ENCODE measurements around the gene DENND5B.
"Not testable (repeated sequence)": the region's sequence is repeated elsewhere in the genome, so short reads cannot be mapped to it uniquely, and the experiment has no call there.

Gene DENND5B

DNA sequence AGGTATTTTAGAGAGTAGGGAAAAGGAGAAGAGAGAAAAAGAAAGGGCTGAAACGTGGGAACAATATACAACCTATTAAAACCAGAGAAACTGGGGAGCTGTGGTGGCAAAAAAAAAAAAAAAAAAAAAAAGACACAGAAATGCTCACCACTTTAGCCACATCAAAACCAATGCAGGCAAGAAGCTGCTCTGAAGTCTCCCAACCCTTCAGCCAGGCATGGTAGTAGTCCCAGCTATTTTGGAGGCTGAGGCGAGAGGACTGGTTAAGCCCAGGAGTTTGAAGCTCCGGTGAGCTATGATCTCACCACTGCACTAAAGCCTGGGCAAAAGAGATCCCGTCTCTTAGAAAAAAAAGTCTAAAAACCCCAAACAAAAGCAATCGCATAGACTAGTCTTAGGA, 33.2 kb downstream of the DENND5B start:
- no peak for DNase-seq (ENCODE audit: low read depth in 2 of 2)

DNA sequence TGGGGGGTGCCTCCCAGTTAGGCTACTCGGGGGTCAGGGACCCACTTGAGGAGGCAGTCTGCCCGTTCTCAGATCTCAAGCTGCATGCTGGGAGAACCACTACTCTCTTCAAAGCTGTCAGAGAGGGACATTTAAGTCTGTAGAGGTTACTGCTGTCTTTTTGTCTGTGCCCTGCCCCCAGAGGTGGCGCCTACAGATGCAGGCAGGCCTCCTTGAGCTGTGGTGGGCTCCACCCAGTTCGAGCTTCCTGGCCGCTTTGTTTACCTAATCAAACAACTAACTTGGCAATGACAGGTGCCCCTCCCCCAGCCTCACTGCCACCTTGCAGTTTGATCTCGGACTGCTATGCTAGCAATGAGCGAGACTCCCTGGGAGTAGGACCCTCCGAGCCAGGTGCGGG, 35.5 kb downstream of the DENND5B start:
- DNase-seq (ENCODE audit: low read depth in 2 of 2) = not testable (repeated sequence)

DNA sequence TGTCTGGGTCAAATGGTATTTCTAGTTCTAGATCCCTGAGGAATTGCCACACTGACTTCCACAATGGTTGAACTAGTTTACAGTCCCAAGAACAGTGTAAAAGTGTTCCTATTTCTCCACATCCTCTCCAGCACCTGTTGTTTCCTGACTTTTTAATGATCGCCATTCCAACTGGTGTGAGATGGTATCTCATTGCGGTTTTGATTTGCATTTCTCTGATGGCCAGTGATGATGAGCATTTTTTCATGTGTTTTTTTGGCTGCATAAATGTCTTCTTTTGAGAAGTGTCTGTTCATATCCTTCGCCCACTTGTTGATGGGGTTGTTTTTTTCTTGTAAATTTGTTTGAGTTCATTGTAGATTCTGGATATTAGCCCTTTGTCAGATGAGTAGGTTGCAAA, 40.3 kb downstream of the DENND5B start:
- not testable (repeated sequence) for DNase-seq (ENCODE audit: low read depth in 2 of 2)

DNA sequence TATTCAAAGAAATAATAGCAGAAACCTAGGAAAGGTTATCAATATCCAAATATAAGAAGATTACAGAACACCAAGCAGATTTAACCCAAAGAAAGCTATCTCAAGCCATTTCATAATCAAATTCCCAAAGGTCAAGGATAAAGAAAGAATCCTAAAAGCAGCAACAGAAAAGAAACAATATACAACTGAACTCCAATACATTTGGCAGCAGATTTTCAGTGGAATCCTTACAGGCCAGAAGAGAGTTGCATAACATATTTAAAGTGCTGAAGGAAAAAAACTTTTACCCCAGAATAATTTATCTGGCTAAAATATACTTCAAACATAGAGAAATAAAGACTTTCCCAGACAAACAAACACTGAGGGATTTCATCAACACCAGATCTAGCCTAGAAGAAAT, 54.3 kb downstream of the DENND5B start:
- no peak for DNase-seq (ENCODE audit: low read depth in 2 of 2)

DNA sequence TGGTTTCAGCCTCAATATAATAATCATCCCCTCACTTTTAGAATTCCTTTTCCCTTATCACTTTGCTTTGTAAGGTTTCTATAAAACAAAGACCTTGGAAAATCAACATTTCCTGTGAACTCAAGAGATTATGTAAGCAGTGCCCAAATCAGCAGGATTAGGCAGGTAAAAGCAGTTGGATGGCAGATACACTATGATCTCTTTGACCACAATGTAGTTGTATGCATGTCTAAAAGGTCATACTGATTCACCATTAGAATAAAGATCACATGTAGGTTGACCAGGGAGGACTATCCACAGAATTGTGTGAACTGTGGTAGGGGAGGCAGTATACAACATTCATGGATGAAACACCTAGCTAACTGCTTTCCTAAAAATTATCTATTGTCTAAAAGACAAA, 57.5 kb downstream of the DENND5B start:
- no peak for DNase-seq (ENCODE audit: low read depth in 2 of 2)

DNA sequence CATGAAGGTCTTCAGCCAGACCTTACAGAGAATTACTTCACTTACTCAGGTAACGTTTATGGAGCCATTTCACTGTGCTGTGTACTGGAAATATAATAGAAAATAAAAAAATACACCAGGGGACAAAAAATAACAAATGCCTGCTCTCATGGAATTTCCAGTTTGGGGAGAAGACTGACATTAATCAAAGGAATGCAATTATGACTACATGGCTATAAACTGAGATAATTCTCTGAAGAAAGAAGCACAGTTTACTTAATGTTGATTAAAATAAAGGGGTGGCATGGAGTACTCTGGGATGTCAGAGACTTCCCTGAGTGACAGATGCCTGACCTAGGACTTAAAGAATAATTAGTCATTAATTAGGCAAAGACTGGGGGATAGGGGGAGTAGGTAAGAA, 59.0 kb downstream of the DENND5B start:
- DNase-seq (ENCODE audit: low read depth in 2 of 2) = no peak

DNA sequence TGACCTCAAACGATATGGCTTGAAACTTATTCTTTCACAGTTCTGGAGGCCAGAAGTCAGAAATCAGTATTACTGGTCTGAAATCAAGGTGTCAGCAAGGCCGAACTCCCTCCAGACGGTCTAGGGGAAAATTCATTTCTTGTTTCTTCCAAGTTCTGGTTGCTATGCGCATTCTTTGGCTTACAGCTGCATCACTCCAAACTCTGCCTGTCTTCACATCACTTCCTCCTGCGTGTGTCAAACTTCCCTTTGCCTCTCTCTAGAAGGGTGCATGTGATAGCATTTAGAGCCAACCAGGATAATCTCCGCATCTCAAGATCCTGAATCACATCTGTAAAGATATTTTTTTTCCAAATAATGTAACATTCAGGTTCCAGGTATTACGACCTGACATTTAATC, 62.8 kb downstream of the DENND5B start:
- no peak for DNase-seq (ENCODE audit: low read depth in 2 of 2)

DNA sequence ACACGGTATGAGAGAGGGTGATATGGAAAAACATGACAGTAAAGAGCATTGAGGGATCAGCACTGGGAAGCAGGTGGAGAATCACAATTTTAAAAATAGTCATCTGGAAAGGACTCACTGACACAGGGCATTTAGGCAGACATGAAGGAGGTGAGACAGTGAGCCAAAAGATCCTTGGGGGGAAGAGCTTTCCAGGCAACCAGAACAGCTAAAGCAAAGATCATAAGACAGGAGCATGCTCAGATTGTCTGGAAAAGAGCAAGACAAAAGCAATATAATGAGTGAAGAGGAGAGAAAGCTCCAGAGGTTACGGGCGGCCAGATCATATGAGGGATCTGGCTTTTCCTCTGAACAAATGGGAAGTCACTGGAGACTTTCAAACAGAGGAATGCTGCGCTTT, 63.9 kb downstream of the DENND5B start:
- no peak for DNase-seq (ENCODE audit: low read depth in 2 of 2)

DNA sequence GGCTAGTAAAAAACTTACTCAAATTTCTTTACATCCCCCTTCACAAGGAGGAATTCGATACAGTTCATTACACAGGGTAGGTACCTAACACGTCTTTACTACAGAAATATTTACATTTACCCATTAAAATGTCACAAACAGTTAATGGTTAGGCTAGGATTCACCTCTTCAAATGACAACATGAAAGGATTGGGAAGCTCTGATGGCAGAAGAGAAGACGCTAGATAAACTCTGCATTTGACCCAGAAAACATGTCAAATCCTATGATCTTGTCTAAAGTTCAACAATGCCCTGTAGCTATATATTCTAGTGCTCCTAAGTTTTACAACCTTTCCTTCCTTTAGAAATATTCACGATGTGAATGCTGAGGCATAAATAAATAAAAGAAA, 64.8 kb downstream of the DENND5B start:
- no peak for DNase-seq (ENCODE audit: low read depth in 2 of 2)

DNA sequence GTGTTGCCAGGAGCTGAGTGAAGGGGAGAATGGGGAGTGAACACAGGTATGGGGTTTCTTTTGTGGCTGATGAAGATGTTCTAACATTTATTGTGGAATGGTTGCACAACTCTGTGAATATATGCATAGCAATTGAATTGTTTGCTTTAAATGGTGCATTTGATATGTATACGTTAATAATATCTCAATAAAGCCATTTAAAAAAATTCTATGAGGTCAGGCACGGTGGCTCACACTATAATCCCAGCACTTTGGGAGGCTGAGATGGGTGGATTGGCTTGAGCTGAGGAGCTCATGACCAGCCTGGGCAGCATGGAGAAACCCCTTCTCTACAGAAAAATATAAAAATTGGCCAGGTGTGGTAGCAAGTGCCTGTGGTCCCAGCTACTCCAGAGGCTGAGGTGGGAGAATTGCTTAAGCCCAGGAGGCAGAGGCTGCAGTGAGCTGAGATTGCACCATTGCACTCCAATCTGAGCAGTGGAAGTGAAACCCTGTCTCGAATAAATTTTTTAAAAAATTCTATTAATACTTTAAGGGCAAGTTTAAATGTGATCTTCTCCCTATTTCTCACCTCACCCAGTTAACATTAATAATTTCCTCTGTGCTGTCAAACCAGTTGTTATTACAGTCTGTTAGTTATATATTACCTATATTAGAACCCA, 65.3 kb downstream of the DENND5B start:
- DNase-seq (ENCODE audit: low read depth in 2 of 2) = no peak

DNA sequence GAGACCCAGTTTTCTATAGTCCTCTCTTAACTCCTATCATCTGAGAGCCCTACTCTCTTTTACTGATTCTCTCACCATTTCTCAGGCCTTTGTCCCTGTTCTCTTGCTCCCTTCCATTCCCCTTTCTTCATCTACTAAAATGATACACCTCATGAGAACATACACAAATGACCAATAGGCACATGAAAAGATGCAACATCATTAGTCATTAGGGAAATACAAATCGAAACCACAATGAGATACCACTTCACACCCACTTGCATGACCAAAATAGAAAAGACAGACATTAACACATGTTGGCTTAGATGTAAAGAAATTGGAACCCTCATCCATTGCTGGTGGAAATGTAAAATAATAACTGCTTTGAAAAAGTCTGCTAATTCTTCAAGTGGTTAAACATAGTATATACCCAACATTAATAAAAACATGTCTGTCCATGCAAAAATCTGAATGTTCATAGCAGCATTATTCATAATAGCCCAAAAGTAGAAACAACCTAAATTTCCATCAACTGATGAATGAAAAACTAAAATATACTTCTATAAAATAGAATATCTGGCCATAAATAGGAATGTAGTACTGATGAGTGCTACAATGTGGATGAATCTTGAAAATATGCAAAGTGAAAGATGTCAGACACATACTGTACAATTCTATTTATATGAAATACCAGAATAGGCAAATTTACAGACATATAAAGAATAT, 66.0 kb downstream of the DENND5B start:
- DNase-seq (ENCODE audit: low read depth in 2 of 2) = no peak

DNA sequence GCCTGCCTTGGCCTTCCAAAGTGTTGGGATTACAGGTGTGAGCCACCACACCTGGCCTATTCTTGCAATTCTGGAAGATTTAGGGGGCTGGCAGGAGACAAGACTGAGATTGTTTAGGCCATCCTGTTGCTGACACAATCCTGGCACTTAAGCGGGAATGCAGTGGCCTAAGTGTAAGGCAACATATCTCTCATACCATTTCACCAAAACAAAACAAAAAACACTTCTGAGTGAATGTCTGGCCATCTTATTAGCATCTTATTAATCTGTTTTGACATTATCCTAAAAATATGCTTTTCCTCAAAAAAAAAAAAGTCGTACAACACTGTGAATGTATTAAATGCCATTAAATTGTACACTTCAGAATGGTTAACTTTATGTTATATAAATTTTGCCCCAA, 67.6 kb downstream of the DENND5B start:
- DNase-seq (ENCODE audit: low read depth in 2 of 2) = no peak

DNA sequence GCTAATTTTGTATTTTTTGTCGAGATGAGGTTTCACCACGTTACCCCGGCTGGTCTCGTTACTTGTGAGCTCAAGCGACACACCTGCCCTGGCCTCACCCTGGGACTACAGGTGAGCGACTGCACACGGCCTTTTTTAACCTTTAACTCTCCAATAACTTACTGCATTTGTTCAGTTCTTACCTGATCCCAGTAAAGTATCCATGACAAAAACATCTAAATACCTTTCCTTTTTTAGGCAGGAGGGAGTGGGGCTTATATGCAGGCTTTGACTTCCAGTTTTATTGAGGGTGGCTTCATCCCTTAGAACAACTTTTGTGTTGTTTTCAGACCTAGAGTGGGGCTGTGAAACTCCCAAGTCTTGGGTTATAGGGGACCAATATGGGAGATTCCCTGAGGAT, 68.3 kb downstream of the DENND5B start:
- no peak for DNase-seq (ENCODE audit: low read depth in 2 of 2)

DNA sequence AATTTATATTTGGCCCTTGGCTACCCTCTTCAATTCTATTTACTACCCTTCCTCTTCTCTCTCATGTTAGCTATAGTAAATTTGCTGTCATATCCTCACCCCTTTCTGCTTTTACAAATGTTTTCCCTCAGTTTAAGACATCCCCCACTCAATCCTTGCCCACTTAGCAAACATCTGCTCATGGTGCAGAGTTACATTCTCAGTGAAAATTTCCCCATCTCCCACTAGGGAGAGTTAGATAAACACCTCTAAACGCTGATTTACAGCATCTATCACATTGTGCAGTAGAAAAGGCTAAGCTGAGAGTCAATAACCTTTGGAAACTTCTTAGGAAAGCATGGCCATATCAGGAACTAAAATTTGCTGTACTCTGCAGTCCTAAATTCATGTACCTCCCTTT, 69.0 kb downstream of the DENND5B start:
- no peak for DNase-seq (ENCODE audit: low read depth in 2 of 2)

DNA sequence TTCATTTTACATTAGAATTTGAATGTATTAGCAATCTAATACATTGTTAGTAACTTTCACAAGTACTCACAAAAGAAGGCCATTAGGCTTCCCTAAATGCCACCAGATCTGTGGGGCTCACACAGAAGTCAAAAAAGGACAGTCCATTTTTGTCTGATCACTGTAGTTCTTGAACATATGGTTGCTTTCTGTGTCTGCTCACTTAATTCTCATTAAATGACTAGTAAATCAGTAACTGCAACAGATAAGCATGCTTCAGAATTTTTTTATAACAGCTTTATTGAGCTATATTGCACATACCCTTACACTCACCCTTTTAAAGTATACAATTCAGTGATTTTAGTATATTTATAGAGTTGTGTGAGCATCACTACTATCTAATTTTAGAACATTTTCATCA, 71.4 kb downstream of the DENND5B start:
- DNase-seq (ENCODE audit: low read depth in 2 of 2) = no peak

DNA sequence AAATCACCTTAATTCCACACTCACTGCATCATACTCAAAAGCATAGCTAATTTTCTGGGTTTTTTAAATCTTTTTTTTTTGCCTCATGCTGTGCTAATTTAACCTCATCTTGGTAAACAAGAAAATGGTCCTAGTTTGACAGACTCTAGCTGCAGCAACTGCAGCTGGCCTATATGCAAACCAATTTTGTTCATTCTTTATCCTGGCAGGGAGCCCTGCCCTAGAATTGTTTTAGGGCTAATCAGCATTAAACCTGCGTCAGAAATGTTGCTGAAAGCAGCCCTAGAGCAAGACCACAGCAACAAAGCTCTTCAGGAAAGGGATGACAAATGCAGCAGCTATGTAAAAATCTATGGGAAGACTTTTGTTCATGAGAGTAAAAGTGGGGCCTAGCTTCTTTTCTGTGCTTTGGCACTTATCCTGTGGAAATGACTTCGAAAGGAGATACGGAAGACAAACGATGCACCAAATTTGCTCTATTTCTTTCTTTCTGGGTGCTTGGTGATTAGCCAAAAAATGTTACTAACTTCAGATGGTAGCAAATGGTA, 72.2 kb downstream of the DENND5B start:
- DNase-seq (ENCODE audit: low read depth in 2 of 2) = no peak

DNA sequence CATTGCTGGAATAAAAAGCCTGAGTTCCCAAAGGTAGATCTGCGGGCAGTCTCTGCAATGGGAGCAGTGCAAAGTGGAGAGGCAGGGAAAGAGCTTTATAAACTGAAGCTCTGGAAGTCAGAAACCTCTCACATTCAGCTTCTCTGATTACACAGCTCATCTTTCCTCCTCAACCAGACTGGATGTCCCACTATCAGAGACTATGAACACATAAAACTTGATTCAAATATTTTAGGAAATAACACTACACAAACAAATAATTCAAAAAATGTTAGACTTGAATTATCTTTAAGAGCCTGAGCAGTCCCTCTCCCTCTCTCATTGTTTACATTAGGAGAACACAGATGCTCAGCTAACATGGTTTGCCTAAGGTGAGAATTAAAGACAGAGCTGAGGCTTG, 72.9 kb downstream of the DENND5B start:
- DNase-seq (ENCODE audit: low read depth in 2 of 2) = no peak

DNA sequence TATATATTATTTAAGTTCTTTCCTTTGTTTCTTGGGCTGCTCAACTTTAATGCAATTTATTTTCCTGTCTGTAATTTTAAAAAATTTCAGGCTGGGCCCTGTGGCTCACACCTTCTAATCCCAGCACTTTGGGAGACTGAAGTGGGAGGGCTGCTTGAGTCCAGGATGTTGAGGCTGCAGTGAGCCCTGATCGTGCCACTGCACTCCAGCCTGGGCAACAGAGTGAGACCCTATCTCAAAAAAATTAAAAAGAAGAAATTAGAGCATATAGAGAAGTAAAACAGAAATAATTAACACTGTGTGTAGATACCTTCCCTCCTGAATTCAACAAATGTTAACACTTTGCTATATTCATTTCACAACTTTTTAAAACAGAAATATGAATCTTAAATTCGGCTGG, 74.2 kb downstream of the DENND5B start:
- DNase-seq (ENCODE audit: low read depth in 2 of 2) = no peak

DNA sequence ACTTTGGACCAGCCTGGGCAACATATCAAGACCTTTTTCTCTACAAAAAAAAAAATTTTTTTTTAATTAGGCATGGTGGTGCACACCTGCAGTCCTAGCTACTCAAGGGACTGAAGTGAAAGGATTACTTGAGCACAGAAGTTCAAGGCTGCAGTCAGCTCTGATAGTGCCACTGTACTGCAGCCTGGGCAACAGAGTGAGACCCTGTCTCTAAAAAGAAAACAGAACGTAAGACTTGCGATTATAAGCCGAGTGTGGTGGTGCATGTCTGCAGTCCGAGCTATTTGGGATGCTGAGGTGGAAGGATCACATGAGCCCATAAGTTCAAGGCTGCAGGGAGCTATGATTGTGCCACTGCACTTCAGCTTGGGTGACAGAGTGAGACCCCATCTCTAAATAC, 76.0 kb downstream of the DENND5B start:
- no peak for DNase-seq (ENCODE audit: low read depth in 2 of 2)

DNA sequence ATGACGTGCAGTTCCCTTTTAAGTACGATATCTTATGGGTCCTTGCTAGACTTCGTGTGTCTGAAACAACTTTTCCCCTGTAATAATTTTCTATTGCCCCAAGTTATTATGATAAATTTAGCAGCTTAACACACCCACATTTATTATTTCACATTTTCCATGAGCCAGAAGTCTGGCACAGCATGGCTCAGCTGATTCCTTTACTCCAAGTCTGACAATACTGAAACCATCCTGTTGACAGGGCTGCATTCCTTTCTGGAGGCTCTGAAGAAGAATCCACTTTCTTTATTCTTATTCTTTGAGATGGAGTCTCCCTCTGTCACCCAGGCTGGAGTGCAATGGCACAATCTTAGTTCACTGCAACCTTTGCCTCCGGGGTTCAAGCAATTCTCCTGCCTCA, 80.9 kb downstream of the DENND5B start:
- DNase-seq (ENCODE audit: low read depth in 2 of 2) = no peak

DNA sequence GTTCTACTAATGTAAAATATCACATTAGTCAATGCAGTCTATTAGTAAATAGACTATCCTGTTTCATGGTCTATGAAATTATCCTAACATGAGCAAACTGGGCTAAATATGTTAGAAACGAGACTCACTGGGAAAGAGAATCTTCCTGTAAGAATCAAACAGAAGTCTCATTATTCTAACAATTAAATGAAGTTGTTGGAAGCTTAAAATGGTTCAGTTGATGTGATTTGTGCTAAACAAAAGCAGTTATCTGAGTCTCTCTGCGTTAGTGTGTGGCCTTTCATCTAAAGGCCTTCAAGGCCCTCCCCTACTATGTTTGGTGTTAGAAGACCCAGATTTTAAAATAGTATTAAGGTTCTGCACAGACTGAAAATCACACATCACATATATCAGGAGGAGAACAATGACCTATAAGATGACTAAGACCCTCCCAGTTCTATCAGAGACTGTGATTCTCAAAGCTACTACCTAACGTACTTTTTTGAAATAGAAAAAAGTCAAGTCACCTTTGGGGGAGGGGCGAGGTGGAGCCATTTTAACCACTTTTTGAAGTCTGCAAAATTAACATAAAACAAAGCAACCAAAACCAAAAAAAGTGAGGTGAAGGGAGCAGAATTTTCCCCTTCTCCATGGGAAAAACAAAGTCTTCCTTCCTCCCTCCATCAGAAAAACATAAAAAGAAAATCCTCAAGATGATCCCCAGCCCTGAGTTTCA, 82.3 kb downstream of the DENND5B start:
- no peak for DNase-seq (ENCODE audit: low read depth in 2 of 2)

DNA sequence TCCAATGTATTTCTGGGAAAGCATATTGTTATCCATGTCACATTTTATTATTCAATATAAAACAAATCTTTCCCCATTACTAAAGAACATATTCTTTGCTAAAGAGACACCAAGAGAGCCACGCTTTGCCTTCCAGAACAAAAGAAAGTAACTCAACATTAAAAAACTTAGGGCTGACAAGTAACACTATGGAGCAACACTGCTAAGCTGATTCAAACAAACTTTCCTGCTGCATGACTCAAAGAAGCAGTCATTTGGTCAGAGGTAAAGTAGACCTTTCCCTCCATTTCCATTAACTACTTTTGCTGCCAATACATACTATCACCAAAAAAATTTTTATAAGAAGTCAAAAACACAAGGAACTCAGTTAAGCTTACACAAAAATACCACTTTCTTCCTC, 83.0 kb downstream of the DENND5B start:
- no peak for DNase-seq (ENCODE audit: low read depth in 2 of 2)

Measured in stimulated activated CD4-positive, alpha-beta T cell treated with anti-CD3 and anti-CD28 coated beads, Interleukin-15, amount 100 ng/mL, for 48 hours (primary cell).